Esophagus muscularis mucosa (tissue), 4 donors: ENCODE results near the gene ZMAT2. TPM values are rescaled to one million over a fixed set of nuclear protein-coding genes. Genes with fewer than 3 reads are reported as not detected.
A peak's percentile ranks its signal among the peaks of the same experiment; 100 is the strongest.

Source experiments
- DNase-seq: peaks from one replicate; pipeline ENCODE4 v3.0.0-alpha.2; 2017; ENCODE audit errors: extremely low spot score
- H3K27ac ChIP-seq, 4 donors: fragments of 200-600 bp; sonication (generic); replicated peaks in 1 of 4; 1 replicate in 3 of 4; 2 replicates in 1 of 4; pipeline ENCODE4 v1.5.1; 2016 to 2019; ENCODE audit warnings: mild to moderate bottlenecking in 1 of 4
- H3K27me3 ChIP-seq, 4 donors: fragments of 200-600 bp; sonication (generic); one replicate each; pipeline versions ENCODE4 v1.5.1 to v1.6.0; 2016 to 2019
- H3K36me3 ChIP-seq, 4 donors: fragments of 200-600 bp; sonication (generic); one replicate each; pipeline ENCODE4 v1.5.1; 2016 to 2019
- H3K4me1 ChIP-seq, 4 donors: fragments of 200-600 bp; sonication (generic); one replicate each; pipeline ENCODE4 v1.5.1; 2016 to 2019
- H3K4me3 ChIP-seq, 4 donors: fragments of 200-600 bp; sonication (generic); 1 replicate in 2 of 4; 2 replicates in 2 of 4; pipeline ENCODE4 v1.5.1; 2016 to 2019; ENCODE audit warnings: mild to moderate bottlenecking in 4 of 4, moderate library complexity in 1 of 4
- H3K9me3 ChIP-seq, 4 donors: fragments of 200-600 bp; sonication (generic); 1 replicate in 3 of 4; 2 replicates in 1 of 4; pipeline ENCODE4 v1.5.1; 2016 to 2019
- EP300 ChIP-seq: sonication (generic); formaldehyde crosslinking; IDR thresholded peaks from one replicate; pipeline ENCODE4 v1.6.1; 2017; ENCODE audit warnings: antibody characterized with exemption
- POLR2A ChIP-seq: fragments of 450-650 bp; IDR thresholded peaks from one replicate; pipeline ENCODE4 v1.6.1; 2017; ENCODE audit warnings: antibody characterized with exemption, moderate library complexity, mild to moderate bottlenecking, low read depth
- POLR2AphosphoS5 ChIP-seq, 2 donors: sonication (generic); formaldehyde crosslinking; IDR thresholded peaks; one replicate each; pipeline ENCODE4 v1.6.1; 2017; ENCODE audit warnings: antibody characterized with exemption in 2 of 2
- WGBS: methylation state at CpG from one replicate; pipeline ENCODE4 v1.1.5; 2018; 5-methylcytosine and 5-hydroxymethylcytosine counted together
- intact Hi-C: fragments of 100-400 bp; cut with DNase I; formaldehyde crosslinking; loops from one replicate; pipeline ENCODE4 v1.15.1; 2023
- total RNA-seq, 4 donors: library from RNA; depleted of rRNA; stranded (reverse); fragments of >200 nt; gene quantifications; one replicate each; pipeline versions ENCODE4 v1.1.0 to v1.2.1, GENCODE V29; 2016
- TF ChIP-seq, protein P1 (sequence below), 3 experiments: fragments of 200-600 bp in 2 of 3; fragments of 450-650 bp in 1 of 3; sonication (generic) in 2 of 3; IDR thresholded peaks; one replicate each; pipeline ENCODE4 v1.5.1; 2017 to 2019; ENCODE audit warnings: antibody characterized with exemption in 3 of 3, mild to moderate bottlenecking in 2 of 3, moderate library complexity in 1 of 3

The ZMAT2 gene
- total RNA-seq, 4 donors from 2014 or later = 30.8 to 45.1 (median 38.0) TPM

DNA sequence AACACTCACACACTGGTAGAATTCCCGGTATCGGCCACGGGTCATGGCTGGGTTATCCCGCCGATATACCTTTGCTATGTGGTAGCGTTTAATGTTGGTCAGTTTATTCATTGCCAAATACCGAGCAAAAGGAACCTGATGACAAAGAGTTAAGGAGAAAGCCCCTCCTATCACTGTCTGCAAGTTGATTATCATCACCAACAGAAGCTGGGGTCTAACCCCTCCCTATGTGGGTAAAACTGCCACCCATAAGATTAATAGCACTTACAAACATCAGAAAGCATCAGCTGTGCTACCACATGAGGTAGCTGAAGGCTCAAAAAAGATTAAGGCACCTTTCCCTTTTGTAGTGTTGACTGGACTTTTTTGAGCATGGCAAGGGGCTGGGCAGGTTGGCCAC lies 21.3 kb upstream of the ZMAT2 start:
- H3K27ac ChIP-seq = no peak overlapping the region
- H3K36me3 ChIP-seq = peaks cover 60 to 99% (median 94%) of the 10 kb centered on the region in 4 donors
- no peaks in the 10 kb centered on the region for H3K27me3 ChIP-seq
- 97% methylated on average over 7 of the region's 7 CpGs for WGBS
- TF ChIP-seq EP300 (no peak), POLR2A (no peak)
- no peaks in the 10 kb centered on the region for H3K4me1 ChIP-seq
- no peaks in the 10 kb centered on the region for H3K9me3 ChIP-seq
- no peak overlapping the region for H3K4me3 ChIP-seq
- intact Hi-C loops = no loop called here
- no peak for DNase-seq

DNA sequence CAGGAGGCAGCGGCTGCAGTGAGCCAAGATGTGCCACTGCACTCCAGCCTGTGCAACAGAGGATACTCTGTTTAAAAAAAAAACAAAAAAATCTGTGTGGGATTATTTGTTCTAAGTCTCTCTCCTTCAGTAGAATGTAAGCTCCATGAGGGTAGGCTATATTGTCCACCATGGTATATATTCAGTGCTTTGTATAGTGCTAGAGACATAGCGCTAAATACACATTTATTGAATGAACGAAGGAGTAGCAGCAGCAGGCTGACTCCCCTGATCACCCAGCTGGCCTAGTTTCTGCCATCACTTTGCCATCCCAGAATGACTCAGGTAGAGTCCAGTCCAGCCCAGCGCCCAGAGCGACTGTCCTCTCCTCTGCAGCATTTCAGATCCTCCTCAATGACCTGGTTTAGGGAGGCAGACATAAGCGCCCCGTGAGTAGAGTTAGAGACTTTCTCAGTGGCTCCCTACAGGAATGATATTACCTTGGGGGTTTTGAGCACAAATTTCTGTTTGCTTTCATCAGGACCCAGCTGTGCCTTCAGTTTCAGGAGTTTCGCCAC lies 9.8 kb upstream of the ZMAT2 start:
- no peak for DNase-seq
- Histone ChIP-seq H3K27ac (peak overlapping the region; percentile 80 to 92 (median 90)), H3K9me3 (no peaks in the 10 kb centered on the region), H3K4me3 (peak overlapping the region; percentile 80 to 95 (median 84)), H3K4me1 (peaks cover 24 to 48% (median 37%) of the 10 kb centered on the region in 4 donors), H3K27me3 (no peaks in the 10 kb centered on the region), H3K36me3 (peaks cover 25 to 62% (median 43%) of the 10 kb centered on the region in 4 donors)
- 60% methylated on average over 8 of the region's 8 CpGs for WGBS
- intact Hi-C loops = no loop called here
- TF ChIP-seq, protein P1, sequence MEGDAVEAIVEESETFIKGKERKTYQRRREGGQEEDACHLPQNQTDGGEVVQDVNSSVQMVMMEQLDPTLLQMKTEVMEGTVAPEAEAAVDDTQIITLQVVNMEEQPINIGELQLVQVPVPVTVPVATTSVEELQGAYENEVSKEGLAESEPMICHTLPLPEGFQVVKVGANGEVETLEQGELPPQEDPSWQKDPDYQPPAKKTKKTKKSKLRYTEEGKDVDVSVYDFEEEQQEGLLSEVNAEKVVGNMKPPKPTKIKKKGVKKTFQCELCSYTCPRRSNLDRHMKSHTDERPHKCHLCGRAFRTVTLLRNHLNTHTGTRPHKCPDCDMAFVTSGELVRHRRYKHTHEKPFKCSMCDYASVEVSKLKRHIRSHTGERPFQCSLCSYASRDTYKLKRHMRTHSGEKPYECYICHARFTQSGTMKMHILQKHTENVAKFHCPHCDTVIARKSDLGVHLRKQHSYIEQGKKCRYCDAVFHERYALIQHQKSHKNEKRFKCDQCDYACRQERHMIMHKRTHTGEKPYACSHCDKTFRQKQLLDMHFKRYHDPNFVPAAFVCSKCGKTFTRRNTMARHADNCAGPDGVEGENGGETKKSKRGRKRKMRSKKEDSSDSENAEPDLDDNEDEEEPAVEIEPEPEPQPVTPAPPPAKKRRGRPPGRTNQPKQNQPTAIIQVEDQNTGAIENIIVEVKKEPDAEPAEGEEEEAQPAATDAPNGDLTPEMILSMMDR (IDR thresholded peaks at IDR 0.05) = no peak
- TF ChIP-seq EP300 (no peak), POLR2A (no peak), POLR2AphosphoS5 (IDR thresholded peaks at IDR 0.05) (no peak)

DNA sequence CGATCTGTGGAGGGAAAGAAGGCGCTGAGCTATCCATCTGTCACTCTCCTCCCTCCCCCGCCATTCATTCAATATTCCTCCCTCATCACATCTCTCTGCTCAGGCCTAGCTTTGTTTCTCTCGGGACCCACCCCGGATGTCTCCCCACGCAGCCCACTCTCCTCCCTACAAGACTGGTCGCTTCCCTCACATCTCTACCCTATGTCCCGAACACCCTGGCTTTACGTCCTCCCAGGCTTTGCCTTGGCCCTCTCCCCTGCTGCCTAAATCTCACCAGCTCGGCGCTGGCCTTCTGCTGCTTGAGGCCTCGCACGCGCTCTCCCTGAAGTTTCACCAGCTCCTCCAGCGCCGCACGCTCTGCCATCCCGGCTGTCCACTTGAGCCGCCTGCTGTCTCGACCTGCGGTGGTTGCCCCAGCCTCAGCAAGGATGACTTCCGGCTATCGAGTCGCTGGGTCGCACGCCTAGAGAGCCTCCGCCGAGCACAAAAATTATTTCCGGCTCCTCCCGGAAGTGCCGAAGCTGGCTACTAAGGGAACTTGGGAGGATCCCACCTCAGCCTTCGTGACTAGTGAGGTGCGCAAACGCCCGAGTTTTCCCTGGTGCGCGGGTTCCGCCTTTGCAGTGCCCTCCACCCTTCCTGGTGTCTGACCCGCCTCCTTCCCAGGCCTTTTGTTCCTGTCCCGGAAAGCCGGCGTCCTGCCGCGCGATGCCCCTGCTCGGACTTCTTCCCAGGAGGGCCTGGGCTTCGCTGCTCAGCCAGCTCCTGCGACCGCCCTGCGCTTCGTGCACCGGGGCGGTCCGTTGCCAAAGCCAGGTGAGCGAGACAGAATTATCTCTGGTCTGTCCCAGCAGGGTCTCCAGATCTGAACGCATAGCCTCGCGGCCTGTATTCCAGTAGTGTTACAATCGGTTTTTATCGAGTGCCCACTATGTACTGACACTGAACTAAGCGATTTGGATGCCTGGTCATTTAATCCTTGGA lies 9.0 kb upstream of the ZMAT2 start, which contains the start of the genes HARS1 and HARS2:
TSS of gene HARS1 (minus strand) at position 430 of the 984 bp plus-strand sequence. CDS start at position 364, 66 bp downstream.
TSS of gene HARS2 (plus strand) at position 515 of the 984 bp plus-strand sequence. CDS start at position 709, 194 bp downstream.
- DNase-seq = peak; percentile 96
- Histone ChIP-seq H3K36me3 (peaks cover 32 to 64% (median 47%) of the 10 kb centered on the region in 4 donors), H3K4me1 (peaks cover 24 to 48% (median 37%) of the 10 kb centered on the region in 4 donors), H3K9me3 (no peaks in the 10 kb centered on the region), H3K27ac (peak within 1 kb of the TSS; percentile 80 to 92 (median 90)), H3K4me3 (peak within 1 kb of the TSS; percentile 80 to 95 (median 84)), H3K27me3 (no peaks in the 10 kb centered on the region)
- intact Hi-C loops = no loop called here
- 2% methylated on average over 28 of the region's 61 CpGs for whole genome bisulfite sequencing
- TF ChIP-seq POLR2A (no peak), POLR2AphosphoS5 (IDR thresholded peaks at IDR 0.05) (peak; percentile 85 to 91), EP300 (no peak)
- TF ChIP-seq, protein P1 (IDR thresholded peaks at IDR 0.05) = peak in 2 of 3 experiments; percentile 11 to 20

DNA sequence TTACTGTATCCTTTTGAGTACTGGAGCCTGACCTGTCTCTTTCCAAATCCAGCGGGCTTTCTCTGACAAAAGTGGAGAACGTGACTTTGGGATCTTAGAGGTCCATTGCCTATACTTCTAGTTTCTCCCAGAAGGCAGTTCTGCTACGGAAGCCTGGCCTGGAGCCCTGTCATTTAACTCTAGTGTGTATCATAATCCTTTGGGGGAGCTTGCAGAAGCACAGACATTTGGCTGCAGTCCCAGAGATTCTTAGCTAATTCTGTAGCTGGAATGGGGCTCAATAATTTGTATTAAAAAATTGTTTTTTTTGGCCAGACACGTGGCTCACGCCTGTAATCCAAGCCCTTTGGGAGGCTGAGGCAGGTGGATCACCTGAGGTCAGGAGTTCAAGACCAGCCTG lies 6.0 kb upstream of the ZMAT2 start:
- intact Hi-C loops = no loop called here
- 61% methylated on average over 5 of the region's 5 CpGs for WGBS

More for the DNA sequence above, 6.0 kb upstream of the ZMAT2 start:
- Histone ChIP-seq H3K9me3 (no peaks in the 10 kb centered on the region), H3K27me3 (no peaks in the 10 kb centered on the region), H3K4me1 (peaks cover 24 to 45% (median 37%) of the 10 kb centered on the region in 4 donors), H3K4me3 (no peak overlapping the region), H3K36me3 (peaks cover 49 to 66% (median 61%) of the 10 kb centered on the region in 4 donors), H3K27ac (no peak overlapping the region)
- no peak for DNase-seq
- TF ChIP-seq EP300 = no peak
- TF ChIP-seq POLR2A = no peak
- TF ChIP-seq, protein P1 (IDR thresholded peaks at IDR 0.05) = no peak
- no peak for TF ChIP-seq POLR2AphosphoS5 (IDR thresholded peaks at IDR 0.05)
